ENCODE measurements around the gene TMEM88. TPM values are rescaled to one million over a fixed set of nuclear protein-coding genes. Genes with fewer than 3 reads are reported as not detected.

The TMEM88 gene
- total and polyA plus RNA-seq, 4 donors: 0.65 to 4.6 (median 3.7) TPM

GRCh38 chr17:7817643-7817964 is 37.3 kb upstream of the TMEM88 start:
- H3K36me3 ChIP-seq (ENCODE audit: control insufficient read depth in 4 of 4, insufficient read depth in 3 of 4, low read depth in 1 of 4, low read length in 3 of 4): no peaks in the 10 kb centered on the region
- TF ChIP-seq JUND (IDR thresholded peaks at IDR 0.05) (no peak), RXRA (IDR thresholded peaks at IDR 0.05) (no peak), REST (IDR thresholded peaks at IDR 0.05) (no peak), FOXA2 (IDR thresholded peaks at IDR 0.05) (no peak), YY1 (IDR thresholded peaks at IDR 0.05) (no peak), GABPA (IDR thresholded peaks at IDR 0.05 in 1 of 2, conservative IDR thresholded peaks at IDR 0.05 in 1 of 2) (no peak), HNF4A (conservative IDR thresholded peaks at IDR 0.05) (no peak), EGR1 (IDR thresholded peaks at IDR 0.05; ENCODE audit: low read depth in 2 of 2) (no peak), FOXA1 (IDR thresholded peaks at IDR 0.05) (no peak), ATF3 (IDR thresholded peaks at IDR 0.05) (no peak), NR2F2 (IDR thresholded peaks at IDR 0.05) (no peak), HNF4G (IDR thresholded peaks at IDR 0.05) (no peak), CTCF (IDR thresholded peaks at IDR 0.05; ENCODE audit: low read depth, low read length, missing input control) (no peak), RAD21 (IDR thresholded peaks at IDR 0.05) (no peak), SP1 (IDR thresholded peaks at IDR 0.05) (no peak), TAF1 (conservative IDR thresholded peaks at IDR 0.05) (no peak)
- TF ChIP-seq, protein P1, sequence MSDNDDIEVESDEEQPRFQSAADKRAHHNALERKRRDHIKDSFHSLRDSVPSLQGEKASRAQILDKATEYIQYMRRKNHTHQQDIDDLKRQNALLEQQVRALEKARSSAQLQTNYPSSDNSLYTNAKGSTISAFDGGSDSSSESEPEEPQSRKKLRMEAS (IDR thresholded peaks at IDR 0.05): no peak
- TF ChIP-seq, protein P2, sequence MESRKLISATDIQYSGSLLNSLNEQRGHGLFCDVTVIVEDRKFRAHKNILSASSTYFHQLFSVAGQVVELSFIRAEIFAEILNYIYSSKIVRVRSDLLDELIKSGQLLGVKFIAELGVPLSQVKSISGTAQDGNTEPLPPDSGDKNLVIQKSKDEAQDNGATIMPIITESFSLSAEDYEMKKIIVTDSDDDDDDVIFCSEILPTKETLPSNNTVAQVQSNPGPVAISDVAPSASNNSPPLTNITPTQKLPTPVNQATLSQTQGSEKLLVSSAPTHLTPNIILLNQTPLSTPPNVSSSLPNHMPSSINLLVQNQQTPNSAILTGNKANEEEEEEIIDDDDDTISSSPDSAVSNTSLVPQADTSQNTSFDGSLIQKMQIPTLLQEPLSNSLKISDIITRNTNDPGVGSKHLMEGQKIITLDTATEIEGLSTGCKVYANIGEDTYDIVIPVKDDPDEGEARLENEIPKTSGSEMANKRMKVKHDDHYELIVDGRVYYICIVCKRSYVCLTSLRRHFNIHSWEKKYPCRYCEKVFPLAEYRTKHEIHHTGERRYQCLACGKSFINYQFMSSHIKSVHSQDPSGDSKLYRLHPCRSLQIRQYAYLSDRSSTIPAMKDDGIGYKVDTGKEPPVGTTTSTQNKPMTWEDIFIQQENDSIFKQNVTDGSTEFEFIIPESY (IDR thresholded peaks at IDR 0.05): no peak
- no peak for DNase-seq (ENCODE audit: low spot score)
- 81% methylated on average over 9 of the region's 9 CpGs for WGBS
- no peak overlapping the region for H3K9ac ChIP-seq (ENCODE audit: low read depth in 1 of 2, low read length in 2 of 2)
- no peak overlapping the region for H3K27ac ChIP-seq (ENCODE audit: low read depth in 1 of 2, low read length in 2 of 2)
- no peaks in the 10 kb centered on the region for H3K4me1 ChIP-seq (ENCODE audit: control insufficient read depth in 4 of 4, insufficient read depth in 4 of 4, low read length in 3 of 4)
- H3K9me3 ChIP-seq (ENCODE audit: control insufficient read depth in 4 of 4, low read length in 3 of 4): no peaks in the 10 kb centered on the region
- H3K27me3 ChIP-seq (ENCODE audit: control insufficient read depth in 4 of 4, insufficient read depth in 4 of 4, low read length in 3 of 4): no peaks in the 10 kb centered on the region
- H3K4me3 ChIP-seq (ENCODE audit: low read depth in 1 of 3, low read length in 3 of 3): no peak overlapping the region

All from liver (tissue), 9 donors.